Lower lobe of right lung (tissue), 2 donors: ENCODE measurements around the gene SLC39A8. TPM values are rescaled to one million over a fixed set of nuclear protein-coding genes. Genes with fewer than 3 reads are reported as not detected.

Experiments
- ATAC-seq, 2 donors: fragments of 200-7000 bp; cut with Tn5 transposase; one replicate each; pipeline ENCODE4 v1.9.1; 2020 to 2022; ENCODE audit warnings: mild to moderate bottlenecking in 2 of 2, moderate library complexity in 2 of 2
- DNase-seq: peaks from one replicate; pipeline ENCODE4 v3.0.0-alpha.2; 2020
- H3K27ac ChIP-seq: fragments of 200-600 bp; one replicate; pipeline ENCODE4 v1.8.0; 2022
- H3K27me3 ChIP-seq: fragments of 200-600 bp; one replicate; pipeline ENCODE4 v1.8.0; 2022; ENCODE audit warnings: low read depth
- H3K36me3 ChIP-seq: fragments of 200-600 bp; one replicate; pipeline ENCODE4 v1.8.0; 2022; ENCODE audit warnings: mild to moderate bottlenecking
- H3K4me1 ChIP-seq: fragments of 200-600 bp; one replicate; pipeline ENCODE4 v1.8.0; 2022
- H3K4me3 ChIP-seq: fragments of 200-600 bp; one replicate; pipeline ENCODE4 v1.8.0; 2022; ENCODE audit warnings: mild to moderate bottlenecking
- H3K9me3 ChIP-seq: fragments of 200-600 bp; one replicate; pipeline ENCODE4 v1.8.0; 2022
- CTCF ChIP-seq: fragments of 200-600 bp; IDR thresholded peaks from one replicate; pipeline ENCODE4 v1.8.0; 2022; ENCODE audit warnings: antibody characterized with exemption, mild to moderate bottlenecking
- intact Hi-C: fragments of 100-400 bp; cut with DNase I; formaldehyde crosslinking; loops from one replicate; pipeline ENCODE4 v1.11.0; 2022
- total RNA-seq: library from RNA; stranded (reverse); fragmentation: NEBNext Ultra II Directional; extraction: Animal tissue kit (Norgen Biotek cat#: 25700); gene quantifications from one replicate; pipeline ENCODE4 v1.2.1, GENCODE V29; 2021
- donor health status: DM: no; HTN: yes; CAD: no; lungs with severe emphysema.

The SLC39A8 gene
- total RNA-seq, 1 donor from 2014 or later = 370 TPM

- Histone ChIP-seq H3K4me3 (no peak overlapping the region), H3K9me3 (no peaks in the 10 kb centered on the region), H3K36me3 (peaks cover 11% of the 10 kb centered on the region), H3K27ac (no peak overlapping the region), H3K4me1 (peaks cover 17% of the 10 kb centered on the region), H3K27me3 (no peaks in the 10 kb centered on the region)
- no peak for DNase-seq
- no peak for TF ChIP-seq CTCF
- intact Hi-C loops = no loop called here
- peak in 1 of 2 donors; percentile 13 for ATAC-seq
Observed at GRCh38 chr4:102311912-102312311, 33.4 kb downstream of the SLC39A8 start.

- TF ChIP-seq CTCF = no peak
- H3K9me3 ChIP-seq = no peaks in the 10 kb centered on the region
- ATAC-seq = no peak
- H3K27ac ChIP-seq = no peak overlapping the region
- peaks cover 17% of the 10 kb centered on the region for H3K4me1 ChIP-seq
- no peaks in the 10 kb centered on the region for H3K27me3 ChIP-seq
- no peak overlapping the region for H3K4me3 ChIP-seq
- DNase-seq = no peak
- H3K36me3 ChIP-seq = peaks cover 13% of the 10 kb centered on the region
- intact Hi-C loops = no loop called here
Observed at GRCh38 chr4:102311407-102311806, 33.9 kb downstream of the SLC39A8 start.

GRCh38 chr4:102308032-102308799 lies 37.1 kb downstream of the SLC39A8 start:
- DNase-seq (peak; percentile 43), ATAC-seq (peak; percentile 64 to 76)
- H3K27ac ChIP-seq = no peak overlapping the region
- no peaks in the 10 kb centered on the region for H3K9me3 ChIP-seq
- intact Hi-C loops = no loop called here
- H3K4me1 ChIP-seq = peaks cover 12% of the 10 kb centered on the region
- peaks cover 14% of the 10 kb centered on the region for H3K36me3 ChIP-seq
- H3K4me3 ChIP-seq = no peak overlapping the region
- TF ChIP-seq CTCF = no peak
- H3K27me3 ChIP-seq = no peaks in the 10 kb centered on the region

GRCh38 chr4:102305666-102306065 lies 39.6 kb downstream of the SLC39A8 start:
- ATAC-seq = no peak

GRCh38 chr4:102302762-102303161 lies 42.5 kb downstream of the SLC39A8 start:
- H3K4me1 ChIP-seq = peaks cover 25% of the 10 kb centered on the region
- H3K27ac ChIP-seq = no peak overlapping the region
- peaks cover 20% of the 10 kb centered on the region for H3K36me3 ChIP-seq
- intact Hi-C loops = no loop called here
- ATAC-seq = peak in 1 of 2 donors; percentile 61
- H3K9me3 ChIP-seq = no peaks in the 10 kb centered on the region
- no peak for TF ChIP-seq CTCF
- no peak overlapping the region for H3K4me3 ChIP-seq
- H3K27me3 ChIP-seq = no peaks in the 10 kb centered on the region
- no peak for DNase-seq

More at GRCh38 chr4:102305666-102306065, 39.6 kb downstream of the SLC39A8 start:
- TF ChIP-seq CTCF = no peak
- no peak overlapping the region for H3K27ac ChIP-seq
- peaks cover 18% of the 10 kb centered on the region for H3K4me1 ChIP-seq
- peaks cover 20% of the 10 kb centered on the region for H3K36me3 ChIP-seq
- intact Hi-C loops = no loop called here
- H3K27me3 ChIP-seq = no peaks in the 10 kb centered on the region
- no peak overlapping the region for H3K4me3 ChIP-seq
- H3K9me3 ChIP-seq = no peaks in the 10 kb centered on the region
- DNase-seq = no peak
